Naive thymus-derived CD8-positive, alpha-beta T cell (primary cell): Measurements from ENCODE around the gene CDK13. TPM values are rescaled to one million over a fixed set of nuclear protein-coding genes. Genes with fewer than 3 reads are reported as not detected.
"Not testable (repeated sequence)": the region's sequence is repeated elsewhere in the genome, so short reads cannot be mapped to it uniquely, and the experiment has no call there.

Experiments used
- ATAC-seq, 2 donors: fragments of 150-1000 bp; cut with Tn5 transposase in 1 of 2; sonication (Bioruptor Pico), chemical (Tn5 transposase) in 1 of 2; 1 replicate in 1 of 2; 2 replicates in 1 of 2; pipeline ENCODE4 v1.10.0; 2021; ENCODE audit warnings: mild to moderate bottlenecking in 2 of 2, moderate library complexity in 2 of 2
- POLR2A ChIA-PET: fragments of 350-600 bp; sonication (Branson Sonifier 250); formaldehyde crosslinking; loops from one replicate; lab custom pipeline; 2021; ENCODE audit warnings: antibody characterized with exemption; lab: Charles Lee
- DNase-seq, 10 donors: peaks; one replicate each; pipeline versions ENCODE4 v3.0.0 to v3.0.0-alpha.2; 2020 to 2022
- H3K27ac Mint-ChIP-seq, 10 donors: one replicate each; pipeline ENCODE4 v1.8.0; 2020 to 2022; ENCODE audit warnings: mild to moderate bottlenecking in 10 of 10, mixed read lengths in 10 of 10, moderate library complexity in 4 of 10, inconsistent platforms in 1 of 10
- H3K27me3 Mint-ChIP-seq, 5 donors: one replicate each; pipeline ENCODE4 v1.8.0; 2021 to 2022; ENCODE audit warnings: mixed read lengths in 5 of 5
- H3K36me3 Mint-ChIP-seq, 3 donors: one replicate each; pipeline ENCODE4 v1.8.0; 2020 to 2022; ENCODE audit warnings: mixed read lengths in 3 of 3, mild to moderate bottlenecking in 2 of 3, inconsistent platforms in 1 of 3
- H3K4me1 Mint-ChIP-seq, 4 donors: one replicate each; pipeline ENCODE4 v1.8.0; 2021 to 2022; ENCODE audit warnings: mixed read lengths in 4 of 4
- H3K4me3 Mint-ChIP-seq, 10 donors: one replicate each; pipeline ENCODE4 v1.8.0; 2020 to 2022; ENCODE audit warnings: mild to moderate bottlenecking in 10 of 10, mixed read lengths in 10 of 10, moderate library complexity in 6 of 10, inconsistent platforms in 1 of 10
- H3K9me3 Mint-ChIP-seq, 9 donors: one replicate each; pipeline ENCODE4 v1.8.0; 2020 to 2022; ENCODE audit warnings: mixed read lengths in 9 of 9, mild to moderate bottlenecking in 3 of 9, inconsistent platforms in 1 of 9, moderate library complexity in 1 of 9
- polyA plus RNA-seq, 3 donors: library from polyadenylated mRNA; unstranded; fragments of 300-500 nt; fragmentation: Illumina TruSeq; gene quantifications; one replicate each; pipeline ENCODE4 v1.2.3, GENCODE V29; 2021
- total RNA-seq, 8 experiments: library from RNA in 2 of 8; stranded (reverse) in 2 of 8; gene quantifications; one replicate each; pipeline ENCODE4 v1.2.3 and lab custom pipeline; 2021 to 2026

The CDK13 gene
- total and polyA plus RNA-seq, 5 experiments from 2014 or later, result 26.1 to 102 (median 38.0) TPM

DNA sequence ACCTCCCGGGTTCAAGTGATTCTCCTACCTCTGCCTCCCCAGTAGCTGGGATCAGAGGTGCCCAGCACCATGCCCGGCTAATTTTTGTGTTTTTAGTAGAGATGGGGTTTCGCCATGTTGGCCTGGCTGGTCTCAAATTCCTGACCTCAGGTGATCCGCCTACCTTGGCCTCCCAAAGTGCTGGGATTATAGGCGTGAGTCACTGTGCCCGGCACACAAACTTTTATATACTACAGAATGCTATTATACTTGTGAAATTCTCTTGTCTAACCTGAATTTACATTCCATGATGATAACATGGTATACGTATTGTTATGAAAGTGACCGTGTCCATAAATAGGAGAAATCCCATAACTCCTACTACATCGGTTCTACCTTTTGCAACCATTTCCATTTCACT is 167.1 kb downstream of the CDK13 start:
- H3K27ac Mint-ChIP-seq, DNase-seq, H3K4me1 Mint-ChIP-seq, POLR2A ChIA-PET, H3K36me3 Mint-ChIP-seq, H3K9me3 Mint-ChIP-seq, H3K4me3 Mint-ChIP-seq, H3K27me3 Mint-ChIP-seq, ATAC-seq: not testable (repeated sequence)

GRCh38 chr7:40118201-40118600 is 168.1 kb downstream of the CDK13 start:
- ATAC-seq, DNase-seq, H3K4me3 Mint-ChIP-seq, H3K36me3 Mint-ChIP-seq, H3K4me1 Mint-ChIP-seq, H3K9me3 Mint-ChIP-seq, H3K27me3 Mint-ChIP-seq: not testable (repeated sequence)
- peak overlapping the region in 1 of 10 donors; percentile 80 for H3K27ac Mint-ChIP-seq
- POLR2A ChIA-PET, result interaction anchor here (0.7 kb wide), 1 partner anchor 14 kb away, joined by 5 read pairs; no protein-coding TSS in a partner anchor

GRCh38 chr7:40120020-40120419 is 170.0 kb downstream of the CDK13 start:
- Mint-ChIP-seq H3K4me1 (peaks cover 0 to 11% (median 4%) of the 10 kb centered on the region in 4 donors), H3K9me3 (no peaks in the 10 kb centered on the region), H3K27ac (no peak overlapping the region), H3K27me3 (no peaks in the 10 kb centered on the region), H3K4me3 (no peak overlapping the region), H3K36me3 (no peaks in the 10 kb centered on the region)
- POLR2A ChIA-PET, result interaction anchor here (0.6 kb wide), 1 partner anchor 12 kb away, joined by 4 read pairs; no protein-coding TSS in a partner anchor
- ATAC-seq, result no peak
- DNase-seq, result no peak

- H3K4me3 Mint-ChIP-seq, H3K36me3 Mint-ChIP-seq, H3K9me3 Mint-ChIP-seq, ATAC-seq, POLR2A ChIA-PET, H3K27me3 Mint-ChIP-seq, DNase-seq: not testable (repeated sequence)
- Mint-ChIP-seq H3K27ac (peak overlapping the region in 1 of 10 donors; percentile 63), H3K4me1 (peaks cover 0 to 11% (median 4%) of the 10 kb centered on the region in 4 donors)
Observed at GRCh38 chr7:40122100-40122939, 172.3 kb downstream of the CDK13 start.

GRCh38 chr7:40122940-40123254 is 172.8 kb downstream of the CDK13 start:
- Mint-ChIP-seq H3K27ac (no peak overlapping the region), H3K27me3 (no peaks in the 10 kb centered on the region), H3K36me3 (no peaks in the 10 kb centered on the region), H3K9me3 (no peaks in the 10 kb centered on the region), H3K4me3 (no peak overlapping the region), H3K4me1 (peaks cover 2 to 13% (median 7%) of the 10 kb centered on the region in 4 donors)
- DNase-seq, result no peak
- POLR2A ChIA-PET, result no interaction called here
- ATAC-seq, result no peak

GRCh38 chr7:40133561-40134427 is 183.7 kb downstream of the CDK13 start:
- Mint-ChIP-seq H3K27me3 (peaks cover 0 to 7% (median 0%) of the 10 kb centered on the region in 5 donors), H3K4me1 (peaks cover 12 to 52% (median 40%) of the 10 kb centered on the region in 4 donors)
- peak in 1 of 10 donors; percentile 8 for DNase-seq

DNA sequence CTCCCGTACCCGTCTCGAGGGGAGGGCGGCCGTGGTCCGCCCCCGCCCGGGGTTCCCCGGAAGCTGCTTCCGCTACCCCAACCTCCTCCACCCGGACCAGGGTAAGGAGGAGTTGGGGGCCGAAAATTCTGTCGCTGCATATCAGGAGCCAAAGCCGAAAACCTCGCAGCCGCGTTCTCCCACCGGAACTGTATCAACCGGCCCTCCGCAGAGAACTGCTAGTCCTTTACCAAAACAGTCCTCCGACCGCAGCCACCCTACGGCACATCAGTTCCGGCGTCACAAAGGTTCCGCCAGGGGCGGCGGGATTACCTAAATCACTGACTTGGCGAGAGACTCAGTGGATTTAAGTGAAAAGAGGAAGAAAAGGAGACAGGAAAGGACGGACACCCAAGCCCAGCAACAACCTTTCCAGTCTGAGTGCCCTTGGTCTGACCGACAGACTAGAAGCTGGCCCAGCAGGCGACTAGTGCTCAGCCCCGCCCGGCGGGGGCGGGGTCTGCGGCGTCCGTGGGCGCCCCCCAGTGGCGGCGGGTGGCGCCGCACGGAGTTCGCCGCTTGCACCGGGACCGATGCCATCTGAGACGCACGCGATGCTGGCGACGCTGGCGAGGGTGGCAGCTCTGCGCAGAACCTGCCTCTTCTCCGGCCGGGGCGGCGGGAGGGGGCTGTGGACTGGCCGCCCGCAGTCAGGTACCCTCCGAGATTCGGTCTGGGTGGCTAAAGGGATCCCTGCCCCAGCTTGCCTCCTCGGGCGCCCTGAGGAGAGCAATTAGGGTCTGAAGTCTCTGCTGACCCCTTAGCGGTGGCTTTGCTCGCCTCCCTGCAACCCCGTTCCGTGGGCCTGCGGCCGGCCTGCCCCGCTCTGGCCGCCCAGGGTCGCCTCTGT is 184.6 kb downstream of the CDK13 start, which contains the start of the genes MPLKIP and SUGCT:
Gene MPLKIP, minus strand, starts transcription at position 195 of the 889 bp plus-strand sequence. Its CDS starts 55 bp downstream, at position 140.
Gene SUGCT, plus strand, starts transcription at position 578 of the 889 bp plus-strand sequence.
- POLR2A ChIA-PET, result interaction anchor here (0.5 to 4.2 kb wide), 11 partner anchors 9 to 1216 kb away, joined by 3 to 43 read pairs (median 3); partner anchors contain the start of gene CDK13
- Mint-ChIP-seq H3K9me3 (no peaks in the 10 kb centered on the region), H3K4me1 (peaks cover 10 to 46% (median 36%) of the 10 kb centered on the region in 4 donors), H3K36me3 (peaks cover 0 to 6% (median 6%) of the 10 kb centered on the region in 3 donors), H3K4me3 (peak within 1 kb of the TSS; percentile 90 to 100 (median 99)), H3K27me3 (peaks cover 0 to 10% (median 2%) of the 10 kb centered on the region in 5 donors), H3K27ac (peak within 1 kb of the TSS; percentile 92 to 99 (median 98))
- ATAC-seq, result peak; percentile 83 to 88
- DNase-seq, result peak; percentile 75 to 99 (median 88)

More at GRCh38 chr7:40133561-40134427, 183.7 kb downstream of the CDK13 start:
- peak overlapping the region; percentile 86 to 99 (median 94) for H3K27ac Mint-ChIP-seq
- peak; percentile 62 to 65 for ATAC-seq
- H3K4me3 Mint-ChIP-seq, result peak overlapping the region; percentile 87 to 100 (median 98)
- H3K9me3 Mint-ChIP-seq, result no peaks in the 10 kb centered on the region
- POLR2A ChIA-PET, result interaction anchor here (0.5 to 4.2 kb wide), 9 partner anchors 9 to 1216 kb away, joined by 3 to 43 read pairs (median 3); partner anchors contain the start of gene CDK13
- H3K36me3 Mint-ChIP-seq, result peaks cover 0 to 9% (median 2%) of the 10 kb centered on the region in 3 donors

DNA sequence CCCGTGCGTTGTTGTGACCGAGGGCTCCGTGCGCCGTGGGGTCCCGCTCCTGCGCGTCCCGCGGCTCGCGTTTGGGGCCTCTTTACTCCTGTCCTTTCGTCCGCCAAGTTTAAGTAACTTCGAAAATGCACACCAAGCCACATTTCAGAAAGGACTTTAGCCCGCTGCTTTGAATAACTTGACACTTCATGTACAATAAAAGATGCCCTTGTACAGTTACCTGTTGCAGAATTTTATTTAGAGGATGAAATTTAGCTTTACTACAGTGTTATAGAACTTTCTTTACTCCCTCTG is 185.2 kb downstream of the CDK13 start:
- H3K27me3 Mint-ChIP-seq, result peaks cover 0 to 10% (median 2%) of the 10 kb centered on the region in 5 donors
- H3K9me3 Mint-ChIP-seq, result no peaks in the 10 kb centered on the region
- H3K4me1 Mint-ChIP-seq, result peaks cover 10 to 42% (median 35%) of the 10 kb centered on the region in 4 donors
- H3K4me3 Mint-ChIP-seq, result peak overlapping the region; percentile 70 to 100 (median 84)
- H3K36me3 Mint-ChIP-seq, result peaks cover 0 to 8% (median 6%) of the 10 kb centered on the region in 3 donors
- ATAC-seq (no peak), DNase-seq (no peak)
- POLR2A ChIA-PET, result interaction anchor here (0.6 to 4.2 kb wide), 5 partner anchors 22 to 402 kb away, joined by 3 to 43 read pairs (median 3); partner anchors contain the start of gene CDK13
- peak overlapping the region in 9 of 10 donors; percentile 10 to 84 (median 39) for H3K27ac Mint-ChIP-seq

GRCh38 chr7:40137563-40137962 is 187.5 kb downstream of the CDK13 start:
- Mint-ChIP-seq H3K4me3 (no peak overlapping the region), H3K9me3 (no peaks in the 10 kb centered on the region), H3K36me3 (peaks cover 0 to 8% (median 0%) of the 10 kb centered on the region in 3 donors), H3K4me1 (peaks cover 3 to 20% (median 12%) of the 10 kb centered on the region in 4 donors), H3K27me3 (peaks cover 0 to 10% (median 2%) of the 10 kb centered on the region in 5 donors), H3K27ac (no peak overlapping the region)
- ATAC-seq (no peak), DNase-seq (no peak)
- POLR2A ChIA-PET, result no interaction called here

- Mint-ChIP-seq H3K4me3 (no peak overlapping the region), H3K4me1 (peaks cover 0 to 10% (median 3%) of the 10 kb centered on the region in 4 donors), H3K27ac (no peak overlapping the region), H3K27me3 (peaks cover 0 to 14% (median 2%) of the 10 kb centered on the region in 5 donors), H3K36me3 (peaks cover 0 to 12% (median 0%) of the 10 kb centered on the region in 3 donors), H3K9me3 (no peaks in the 10 kb centered on the region)
- POLR2A ChIA-PET, result no interaction called here
- DNase-seq (no peak), ATAC-seq (no peak)
Observed at GRCh38 chr7:40138973-40139372, 188.9 kb downstream of the CDK13 start.

- H3K4me1 Mint-ChIP-seq, POLR2A ChIA-PET, DNase-seq, H3K4me3 Mint-ChIP-seq, H3K9me3 Mint-ChIP-seq, ATAC-seq: not testable (repeated sequence)
- peaks cover 0 to 12% (median 0%) of the 10 kb centered on the region in 3 donors for H3K36me3 Mint-ChIP-seq
- peak overlapping the region in 1 of 10 donors; percentile 35 for H3K27ac Mint-ChIP-seq
- peaks cover 0 to 16% (median 5%) of the 10 kb centered on the region in 5 donors for H3K27me3 Mint-ChIP-seq
Observed at GRCh38 chr7:40139891-40140290, 189.8 kb downstream of the CDK13 start.
